GM18867 (cell line): ENCODE measurements around the gene PEAK3.

Source experiments
- ATAC-seq: cut with Tn5 transposase; IDR thresholded peaks from one replicate; pipeline ENCODE4 v1.9.1; 2021; ENCODE audit warnings: mild to moderate bottlenecking, moderate library complexity; ENCODE audit not compliant: unreplicated experiment

PEAK3 gene

DNA sequence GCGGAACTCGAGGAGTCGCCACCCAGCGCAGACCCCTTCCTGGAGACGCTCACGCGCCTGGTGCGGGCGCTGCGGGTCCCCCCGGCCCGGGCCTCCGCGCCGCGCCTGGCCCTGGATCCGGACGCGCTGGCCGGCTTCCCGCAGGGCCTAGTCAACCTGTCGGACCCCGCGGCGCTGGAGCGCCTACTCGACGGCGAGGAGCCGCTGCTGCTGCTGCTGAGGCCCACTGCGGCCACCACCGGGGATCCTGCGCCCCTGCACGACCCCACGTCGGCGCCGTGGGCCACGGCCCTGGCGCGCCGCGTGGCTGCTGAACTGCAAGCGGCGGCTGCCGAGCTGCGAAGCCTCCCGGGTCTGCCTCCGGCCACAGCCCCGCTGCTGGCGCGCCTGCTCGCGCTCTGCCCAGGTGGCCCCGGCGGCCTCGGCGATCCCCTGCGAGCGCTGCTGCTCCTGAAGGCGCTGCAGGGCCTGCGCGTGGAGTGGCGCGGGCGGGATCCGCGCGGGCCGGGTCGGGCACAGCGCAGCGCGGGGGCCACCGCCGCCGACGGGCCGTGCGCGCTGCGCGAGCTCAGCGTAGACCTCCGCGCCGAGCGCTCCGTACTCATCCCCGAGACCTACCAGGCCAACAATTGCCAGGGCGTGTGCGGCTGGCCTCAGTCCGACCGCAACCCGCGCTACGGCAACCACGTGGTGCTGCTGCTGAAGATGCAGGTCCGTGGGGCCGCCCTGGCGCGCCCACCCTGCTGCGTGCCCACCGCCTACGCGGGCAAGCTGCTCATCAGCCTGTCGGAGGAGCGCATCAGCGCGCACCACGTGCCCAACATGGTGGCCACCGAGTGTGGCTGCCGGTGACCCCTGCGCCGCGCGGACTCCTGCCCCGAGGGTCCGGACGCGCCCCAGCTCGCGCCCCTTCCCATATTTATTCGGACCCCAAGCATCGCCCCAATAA, 30.6 kb downstream of the PEAK3 start:
- no peak for ATAC-seq

DNA sequence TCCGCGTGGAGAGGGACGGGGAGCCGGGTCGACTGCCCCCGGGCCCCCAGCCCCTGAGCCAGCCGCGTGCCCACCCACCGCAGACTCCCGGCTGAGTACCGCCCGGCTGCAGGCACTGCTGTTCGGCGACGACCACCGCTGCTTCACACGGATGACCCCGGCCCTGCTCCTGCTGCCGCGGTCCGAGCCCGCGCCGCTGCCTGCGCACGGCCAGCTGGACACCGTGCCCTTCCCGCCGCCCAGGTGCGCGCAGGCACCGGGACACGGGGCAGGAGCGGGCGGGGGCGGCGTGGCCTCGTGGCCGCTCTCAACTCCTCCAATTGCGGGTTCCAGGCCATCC, 31.2 kb downstream of the PEAK3 start:
- ATAC-seq = no peak

DNA sequence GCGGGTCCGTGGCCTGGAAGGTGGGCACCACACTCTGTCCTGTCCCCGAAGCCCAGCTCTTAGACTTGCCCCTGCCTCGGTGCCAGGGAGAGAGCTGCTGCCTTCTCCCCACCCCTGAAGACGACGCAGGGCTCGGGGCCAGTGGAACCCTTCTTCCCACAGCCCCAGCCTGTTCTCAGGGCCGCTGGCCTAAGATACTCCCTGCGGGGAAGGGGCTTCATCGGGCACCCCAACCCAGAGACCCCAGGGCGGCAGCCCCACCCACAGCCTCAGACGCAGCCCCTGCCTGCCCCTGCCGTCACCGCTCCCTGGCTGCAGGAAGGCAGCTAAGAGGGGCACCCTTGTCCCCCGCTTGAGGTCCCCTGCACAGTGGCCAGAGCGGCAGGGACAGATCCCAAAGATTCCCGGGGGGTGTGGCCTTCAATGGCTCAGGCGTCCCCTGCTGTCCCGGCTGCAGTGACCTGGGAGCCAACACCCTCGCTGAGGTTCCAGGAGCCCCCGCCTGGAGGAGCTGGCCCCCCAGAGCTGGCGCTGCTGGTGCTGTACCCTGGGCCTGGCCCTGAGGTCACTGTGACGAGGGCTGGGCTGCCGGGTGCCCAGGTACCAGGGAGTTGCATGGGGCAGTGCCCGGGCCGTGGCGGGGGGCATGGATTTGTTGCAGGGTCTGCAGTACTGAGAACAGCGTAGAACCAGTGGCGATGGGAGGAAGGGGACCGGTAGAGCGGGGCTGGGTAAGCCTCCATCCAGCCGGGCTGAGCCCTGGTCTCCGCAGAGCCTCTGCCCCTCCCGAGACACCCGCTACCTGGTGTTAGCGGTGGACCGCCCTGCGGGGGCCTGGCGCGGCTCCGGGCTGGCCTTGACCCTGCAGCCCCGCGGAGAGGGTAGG, 31.9 kb downstream of the PEAK3 start:
- no peak for ATAC-seq

DNA sequence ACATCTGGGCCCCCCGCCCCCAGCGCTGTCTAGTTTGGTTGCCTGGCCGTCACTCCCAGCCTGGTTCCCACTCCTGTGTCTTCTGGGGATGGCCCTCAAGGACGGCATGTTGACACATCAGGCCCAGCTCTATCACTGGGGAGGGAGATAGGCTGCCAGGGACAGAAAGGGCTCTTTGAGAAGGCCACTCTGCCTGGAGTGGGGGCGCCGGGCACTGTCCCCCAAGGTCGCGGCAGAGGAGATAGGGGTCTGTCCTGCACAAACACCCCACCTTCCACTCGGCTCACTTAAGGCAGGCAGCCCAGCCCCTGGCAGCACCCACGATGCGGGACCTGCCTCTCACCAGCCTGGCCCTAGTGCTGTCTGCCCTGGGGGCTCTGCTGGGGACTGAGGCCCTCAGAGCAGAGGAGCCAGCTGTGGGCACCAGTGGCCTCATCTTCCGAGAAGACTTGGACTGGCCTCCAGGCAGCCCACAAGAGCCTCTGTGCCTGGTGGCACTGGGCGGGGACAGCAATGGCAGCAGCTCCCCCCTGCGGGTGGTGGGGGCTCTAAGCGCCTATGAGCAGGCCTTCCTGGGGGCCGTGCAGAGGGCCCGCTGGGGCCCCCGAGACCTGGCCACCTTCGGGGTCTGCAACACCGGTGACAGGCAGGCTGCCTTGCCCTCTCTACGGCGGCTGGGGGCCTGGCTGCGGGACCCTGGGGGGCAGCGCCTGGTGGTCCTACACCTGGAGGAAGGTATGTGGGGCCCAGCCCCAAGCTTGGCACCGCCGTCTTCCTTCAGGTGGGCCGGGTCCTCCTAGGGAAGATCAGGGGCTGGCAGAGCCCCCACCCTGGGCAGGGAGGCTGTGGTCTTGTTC, 32.7 kb downstream of the PEAK3 start, which contains the start of gene AMH:
AMH (plus strand) TSS at position 314 of the 857 bp plus-strand sequence; CDS start at position 324, 10 bp downstream.
- ATAC-seq = no peak

DNA sequence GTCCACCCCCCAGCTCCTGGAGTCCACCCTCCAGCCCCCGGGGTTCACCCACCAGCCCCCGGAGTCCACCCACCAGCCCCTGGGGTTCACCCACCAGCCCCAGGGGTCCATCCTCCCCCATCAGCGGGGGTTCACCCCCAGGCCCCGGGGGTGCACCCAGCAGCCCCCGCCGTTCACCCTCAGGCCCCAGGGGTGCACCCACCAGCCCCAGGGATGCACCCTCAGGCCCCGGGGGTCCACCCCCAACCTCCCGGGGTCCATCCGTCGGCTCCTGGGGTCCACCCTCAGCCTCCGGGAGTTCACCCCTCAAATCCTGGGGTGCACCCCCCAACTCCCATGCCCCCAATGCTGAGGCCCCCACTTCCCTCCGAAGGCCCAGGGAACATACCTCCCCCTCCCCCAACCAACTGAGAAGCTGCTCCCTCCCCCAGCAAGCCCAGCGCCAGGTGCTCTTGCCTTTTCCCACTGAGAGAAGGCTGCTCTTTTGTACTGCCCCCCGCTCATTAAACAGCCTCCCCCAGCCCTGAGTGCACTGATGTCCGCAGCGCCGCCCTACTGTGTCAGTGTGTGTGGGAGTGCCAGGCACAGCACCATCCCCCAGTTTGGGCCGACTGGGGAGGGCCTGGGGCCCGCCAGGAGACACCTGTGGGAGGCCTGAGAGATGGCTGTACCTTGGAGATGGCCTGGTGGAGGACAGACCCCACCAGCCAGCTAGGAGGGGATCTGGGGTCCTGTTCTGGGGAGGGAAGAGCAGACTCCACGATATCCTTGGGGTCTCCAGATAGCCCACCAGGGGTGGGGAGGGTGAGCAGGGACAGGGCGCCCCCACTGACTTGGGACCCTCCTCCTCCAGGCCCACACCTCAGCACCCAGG, 33.6 kb downstream of the PEAK3 start:
- ATAC-seq = no peak

DNA sequence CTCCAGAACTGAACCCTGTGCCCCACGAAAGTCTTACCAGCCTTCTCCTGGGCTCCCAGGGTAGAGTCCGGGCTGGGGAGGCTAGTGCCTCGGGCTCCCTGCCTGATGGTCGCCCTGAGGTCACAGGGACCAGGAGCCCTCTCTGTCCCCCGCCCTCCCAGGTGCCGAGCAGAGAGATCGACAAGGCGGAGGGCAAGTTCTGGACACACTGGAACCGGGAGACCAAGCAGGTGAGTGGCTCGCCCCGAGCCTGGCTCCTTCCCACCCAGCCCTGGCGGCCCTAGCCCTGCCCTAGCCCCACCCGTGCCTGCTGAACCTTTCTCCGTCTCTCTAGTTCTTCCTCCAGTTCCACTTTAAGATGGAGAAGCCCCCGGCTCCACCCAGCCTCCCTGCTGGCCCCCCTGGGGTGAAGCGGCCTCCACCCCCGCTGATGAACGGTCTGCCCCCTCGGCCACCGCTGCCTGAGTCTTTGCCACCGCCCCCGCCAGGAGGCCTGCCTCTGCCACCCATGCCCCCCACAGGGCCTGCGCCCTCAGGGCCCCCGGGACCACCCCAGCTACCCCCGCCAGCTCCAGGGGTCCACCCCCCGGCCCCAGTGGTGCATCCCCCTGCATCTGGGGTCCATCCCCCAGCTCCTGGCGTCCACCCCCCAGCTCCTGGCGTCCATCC, 34.4 kb downstream of the PEAK3 start:
- no peak for ATAC-seq

DNA sequence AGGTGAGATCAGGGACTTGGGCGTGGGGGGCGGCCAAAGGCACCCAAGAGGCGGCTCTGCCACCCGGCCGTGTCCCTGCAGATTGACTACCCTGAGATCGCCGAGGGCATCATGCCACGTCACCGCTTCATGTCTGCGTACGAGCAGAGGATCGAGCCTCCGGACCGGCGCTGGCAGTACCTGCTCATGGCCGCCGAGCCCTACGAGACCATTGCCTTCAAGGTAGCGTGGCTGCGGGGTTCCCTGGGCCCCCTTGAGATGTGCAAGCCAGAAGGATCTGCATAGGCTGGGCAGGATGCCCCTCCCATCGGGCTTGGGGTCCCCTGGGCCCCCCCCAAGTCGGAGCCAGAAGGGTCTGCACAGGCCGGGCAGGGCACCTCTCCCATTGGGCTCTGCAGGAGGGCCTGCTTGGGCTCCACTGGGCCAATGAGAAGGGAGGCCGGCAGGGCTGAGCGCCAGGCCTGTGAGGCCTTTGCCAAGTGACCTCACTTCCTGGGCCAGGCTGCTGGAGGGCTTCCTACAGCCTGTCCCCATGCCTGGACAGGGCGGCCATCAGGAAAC, 35.1 kb downstream of the PEAK3 start:
- ATAC-seq = no peak

DNA sequence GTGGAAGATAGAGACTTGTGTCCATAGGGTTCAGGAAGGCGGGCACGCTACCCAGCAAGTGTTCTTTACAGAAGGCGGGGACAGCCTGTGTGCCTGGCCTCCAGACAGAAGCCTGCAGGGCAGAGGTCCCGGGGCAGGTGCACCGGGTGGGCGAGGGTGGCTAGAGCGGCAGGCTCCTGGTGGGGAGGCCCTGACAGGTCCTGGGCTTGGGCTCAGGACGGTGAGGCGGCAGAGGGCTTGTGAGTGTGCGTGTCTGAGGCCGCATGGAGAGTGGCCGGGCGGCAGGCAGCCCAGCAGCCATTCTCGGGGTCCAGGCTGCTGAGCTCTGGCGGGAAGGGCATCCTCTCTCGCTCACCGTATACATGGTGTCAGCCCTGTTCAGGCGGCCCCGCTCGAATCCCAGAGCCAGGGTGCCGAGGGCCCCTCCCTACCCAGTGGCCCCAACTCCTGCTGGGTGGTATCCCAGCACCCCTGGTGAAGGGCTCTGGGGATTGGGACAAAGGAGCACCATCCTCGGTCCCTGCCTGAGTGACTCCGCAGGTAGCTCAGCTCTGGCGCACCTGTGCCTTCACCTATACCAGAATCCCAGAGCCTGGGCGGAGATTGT, 35.9 kb downstream of the PEAK3 start:
- no peak for ATAC-seq

DNA sequence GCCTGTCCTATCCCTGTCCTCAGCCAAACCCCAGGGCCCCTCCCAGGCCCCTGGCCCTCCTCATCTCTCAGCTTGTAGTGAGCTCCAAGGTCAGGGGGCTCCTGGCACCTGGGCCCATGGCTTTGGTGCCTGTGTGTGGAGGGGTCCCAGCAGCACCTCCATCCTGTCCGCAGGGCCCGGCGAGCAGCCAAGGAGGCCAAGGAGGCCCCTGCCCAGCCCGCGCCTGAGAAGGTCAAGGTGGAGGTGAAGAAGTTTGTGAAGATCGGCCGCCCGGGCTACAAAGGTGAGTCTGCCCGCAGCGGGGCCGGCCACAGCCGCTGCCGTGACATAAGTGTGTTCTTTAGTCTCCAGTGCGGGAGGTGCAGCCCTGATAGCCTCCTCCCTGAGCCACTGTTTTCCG, 36.7 kb downstream of the PEAK3 start:
- ATAC-seq = no peak

DNA sequence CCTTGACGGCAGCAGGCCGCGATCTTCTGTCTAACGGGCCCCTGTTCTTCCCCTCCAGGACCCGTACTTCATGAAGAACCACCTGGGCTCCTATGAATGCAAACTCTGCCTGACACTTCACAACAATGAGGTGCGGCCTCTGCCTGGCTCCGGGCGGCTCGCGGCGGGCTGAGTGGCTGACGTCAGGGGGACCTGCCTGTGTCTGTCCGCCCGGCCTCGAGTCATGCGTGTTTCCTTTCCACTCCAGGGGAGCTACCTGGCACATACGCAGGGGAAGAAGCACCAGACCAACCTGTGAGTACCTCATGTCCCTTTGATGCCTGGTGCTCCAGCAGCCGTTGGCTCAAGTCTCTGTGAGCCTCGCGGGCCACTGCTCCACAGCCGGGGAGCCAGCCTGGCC, 37.5 kb downstream of the PEAK3 start:
- no peak for ATAC-seq

DNA sequence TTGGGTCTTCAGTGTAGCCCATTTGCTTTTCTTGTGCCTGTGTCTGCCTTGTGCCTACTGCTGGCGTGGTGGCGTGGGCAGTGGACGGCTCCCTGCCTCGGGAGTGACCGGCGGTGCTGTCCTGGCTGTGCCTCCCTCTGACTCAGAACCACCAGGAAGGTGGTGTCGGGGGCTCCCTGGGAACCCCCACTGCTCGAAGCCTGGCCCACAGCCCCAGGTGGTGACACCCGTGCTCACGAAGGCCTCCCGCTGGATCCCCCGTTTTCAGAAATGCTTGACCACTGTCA, 37.9 kb downstream of the PEAK3 start:
- ATAC-seq = no peak

DNA sequence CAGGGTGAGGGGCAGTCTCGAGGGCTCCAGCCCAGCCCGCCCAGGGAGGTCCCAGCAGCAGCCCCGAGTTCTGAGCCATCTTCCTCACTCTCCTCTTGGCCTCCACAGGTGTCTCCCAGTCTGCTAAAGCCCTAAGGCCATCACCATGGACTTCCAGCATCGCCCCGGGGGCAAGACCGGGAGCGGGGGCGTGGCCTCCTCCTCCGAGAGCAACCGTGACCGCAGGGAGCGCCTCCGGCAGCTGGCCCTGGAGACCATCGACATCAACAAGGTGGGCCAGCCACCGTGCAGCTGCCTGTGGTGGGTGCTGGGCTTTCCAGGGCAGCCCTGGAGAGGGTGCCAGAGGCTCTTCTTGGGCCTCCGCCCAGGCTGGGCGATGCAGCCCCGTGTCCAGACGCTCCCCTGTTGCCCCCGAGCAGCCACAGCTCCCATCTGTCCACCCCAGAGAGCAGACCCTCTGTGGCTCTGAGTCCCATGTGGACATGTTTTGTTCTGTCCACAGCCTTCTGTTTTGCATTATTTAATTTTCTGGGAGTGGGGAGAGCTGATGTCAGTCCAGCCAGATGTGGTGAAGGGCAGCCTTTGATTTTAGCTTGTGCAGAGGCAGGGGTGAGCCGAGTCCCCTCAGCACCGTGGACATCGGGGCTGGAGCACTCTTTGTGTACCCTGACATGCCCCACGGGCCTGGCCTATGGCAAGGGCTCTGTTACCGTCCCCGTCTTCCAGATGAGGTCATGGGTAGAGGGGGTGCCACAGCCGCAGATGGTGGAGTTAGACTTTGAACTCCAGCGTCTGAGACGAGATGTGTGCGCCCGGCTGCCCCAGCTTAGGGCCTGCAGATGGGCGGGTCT, 38.5 kb downstream of the PEAK3 start:
- no peak for ATAC-seq

DNA sequence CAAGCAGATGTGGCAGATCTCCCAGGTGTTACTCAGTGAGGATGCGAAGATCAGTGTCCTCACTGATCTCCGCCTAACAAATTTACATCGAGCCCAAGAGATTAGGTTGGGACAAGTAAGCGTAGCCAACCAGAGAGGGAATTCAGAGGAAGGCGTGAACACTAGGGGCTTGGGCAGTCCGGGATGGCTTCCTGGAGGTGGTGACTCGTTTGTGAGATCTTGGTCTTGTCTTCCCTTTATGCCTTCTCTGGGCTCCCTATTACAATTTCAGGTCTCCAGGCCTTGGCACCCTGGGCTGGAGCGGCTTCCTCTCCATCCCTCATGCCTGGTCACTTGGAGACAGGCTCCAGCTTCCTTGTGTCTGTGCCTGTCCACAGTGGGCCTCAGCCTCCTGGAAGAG, 39.2 kb downstream of the PEAK3 start:
- no peak for ATAC-seq

DNA sequence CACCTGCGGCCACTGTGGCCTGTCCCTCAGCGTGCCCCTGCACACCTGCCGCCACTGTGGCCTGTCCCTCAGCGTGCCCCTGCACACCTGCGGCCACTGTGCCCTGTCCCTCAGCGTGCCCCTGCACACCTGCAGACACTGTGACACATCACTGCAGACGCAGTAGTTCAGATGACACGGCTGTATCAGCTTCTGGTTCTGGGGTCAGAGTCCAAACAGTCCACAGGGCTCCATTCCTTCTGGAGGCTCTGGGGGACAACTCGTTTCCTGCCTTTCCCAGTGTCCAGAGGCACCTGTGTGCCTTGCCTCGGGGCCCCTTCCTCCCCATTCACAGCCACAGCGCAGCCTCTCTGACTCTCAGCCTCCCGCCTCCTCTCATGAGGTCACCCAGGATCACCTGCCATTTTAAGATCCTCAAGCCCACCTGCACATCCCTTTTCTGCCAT, 39.9 kb downstream of the PEAK3 start:
- ATAC-seq = no peak

DNA sequence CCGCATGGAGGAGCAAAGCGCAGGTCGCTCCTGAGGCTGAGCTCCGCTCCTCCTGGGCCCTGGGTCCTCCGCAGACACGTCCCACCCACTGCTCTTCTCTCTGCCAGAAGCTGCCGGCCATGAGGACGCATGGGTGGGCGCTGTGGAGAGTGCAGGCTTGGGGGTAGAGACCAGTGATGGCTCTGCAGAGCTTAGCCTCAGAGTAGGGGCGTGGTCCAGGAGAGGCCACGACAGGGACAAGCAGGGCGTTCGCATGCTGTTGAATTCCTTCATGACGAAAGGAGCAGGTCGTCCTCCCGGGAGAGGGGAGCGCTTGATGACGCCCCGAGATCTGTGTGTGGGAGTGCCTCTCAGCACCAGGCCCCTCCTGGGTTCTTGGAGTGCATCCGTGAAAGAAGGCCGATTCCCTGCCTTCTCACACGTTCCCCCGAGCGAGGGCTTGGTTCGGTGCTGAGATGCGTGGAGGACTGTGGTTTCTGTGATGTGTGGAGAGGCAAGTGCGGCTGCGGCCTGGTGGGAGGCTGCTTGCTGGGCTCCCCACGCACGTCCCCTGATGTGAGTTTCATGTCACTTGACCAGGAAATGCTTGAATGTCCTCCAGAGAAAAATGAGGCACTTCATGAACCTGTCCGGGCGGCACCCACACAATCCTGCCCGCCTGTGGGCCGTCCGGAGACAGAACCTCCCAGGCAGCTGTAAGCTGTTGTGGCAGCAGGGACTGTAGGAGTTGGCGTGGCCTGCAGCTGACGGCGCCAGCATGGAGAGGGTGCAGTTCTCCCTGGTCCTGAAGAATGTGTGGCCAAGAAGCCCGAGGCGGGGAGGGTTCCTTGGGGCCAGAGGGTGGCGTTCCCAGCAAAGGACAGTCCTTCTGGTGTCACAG, 40.9 kb downstream of the PEAK3 start:
- ATAC-seq = no peak

DNA sequence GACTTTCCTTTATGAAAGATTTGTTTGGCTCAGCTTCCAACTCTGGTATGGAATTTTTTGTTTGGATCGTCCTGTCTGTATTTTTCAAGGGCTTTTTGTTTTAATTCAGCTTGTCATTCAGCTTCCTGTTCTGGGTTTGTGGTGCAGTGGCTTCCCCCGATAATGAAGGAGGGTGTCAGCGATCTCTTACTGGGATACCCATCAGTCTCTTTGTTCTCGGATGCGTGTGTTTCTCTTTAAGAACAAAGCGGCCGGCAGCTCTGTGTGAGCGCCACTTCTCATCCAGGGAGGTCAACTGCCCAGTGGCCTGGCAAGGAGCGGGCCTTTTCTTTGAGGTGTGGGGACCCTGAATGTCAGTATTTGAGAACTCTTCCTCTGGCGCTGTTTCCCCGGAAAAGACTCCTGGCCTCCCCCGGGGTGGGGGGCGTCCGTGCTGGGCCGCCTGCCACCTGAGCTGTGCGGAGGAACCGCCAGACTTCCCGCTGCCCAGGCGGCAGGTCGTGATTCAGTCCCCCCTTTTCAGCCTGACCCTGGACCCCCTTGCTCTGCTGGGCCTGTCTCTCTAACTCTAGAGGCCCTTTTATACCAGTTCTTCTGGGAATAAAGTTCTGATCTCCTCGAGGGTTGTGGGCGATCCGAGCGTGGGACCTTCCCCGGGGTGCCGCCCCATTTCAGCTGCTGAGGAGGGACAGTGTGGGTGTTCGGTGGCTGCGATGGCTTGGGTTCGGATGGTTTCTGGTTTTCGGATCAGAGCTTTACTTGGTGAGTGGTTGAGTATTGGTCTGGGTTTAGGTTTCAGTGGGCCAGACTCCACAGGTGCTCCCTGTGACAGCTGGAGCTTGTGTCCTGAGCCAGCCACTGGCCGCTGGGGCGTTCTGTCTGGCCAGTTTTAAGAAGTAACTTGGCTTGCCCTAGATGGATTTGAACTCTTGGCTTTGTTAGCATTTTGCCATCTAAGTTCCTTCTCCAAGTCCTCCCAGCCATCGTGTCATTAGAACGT, 41.9 kb downstream of the PEAK3 start:
- no peak for ATAC-seq
